Measurements from ENCODE around the gene GZMB. TPM values are rescaled to one million over a fixed set of nuclear protein-coding genes. Genes with fewer than 3 reads are reported as not detected.
A peak's percentile ranks its signal among the peaks of the same experiment; 100 is the strongest.
"Not testable (repeated sequence)": the region's sequence is repeated elsewhere in the genome, so short reads cannot be mapped to it uniquely, and the experiment has no call there.

GZMB gene
- total and polyA plus RNA-seq, 7 experiments from 2014 or later: 1.00 to 692 (median 3.0) TPM

- Mint-ChIP-seq H3K36me3 (peaks cover 0 to 31% (median 9%) of the 10 kb centered on the region in 5 donors), H3K4me3 (peak overlapping the region in 1 of 10 donors; percentile 17), H3K4me1 (peaks cover 0 to 12% (median 0%) of the 10 kb centered on the region in 7 donors), H3K27me3 (peaks cover 12 to 31% (median 17%) of the 10 kb centered on the region in 5 donors), H3K9me3 (peaks cover 17 to 62% (median 43%) of the 10 kb centered on the region in 11 donors), H3K27ac (no peak overlapping the region)
- Histone ChIP-seq H3K27ac (ENCODE audit: low read depth, low read length) (no peak overlapping the region), H3K4me3 (ENCODE audit: low read length) (no peak overlapping the region), H3K27me3 (ENCODE audit: control insufficient read depth in 2 of 2, insufficient read depth in 2 of 2, low read length in 2 of 2) (no peaks in the 10 kb centered on the region), H3K36me3 (ENCODE audit: control insufficient read depth in 2 of 3, insufficient read depth in 3 of 3, low read length in 3 of 3) (no peaks in the 10 kb centered on the region), H3K9me3 (ENCODE audit: control insufficient read depth in 2 of 3, low read length in 3 of 3) (peaks cover 0 to 7% (median 0%) of the 10 kb centered on the region in 3 experiments), H3K4me1 (ENCODE audit: control insufficient read depth in 2 of 2, insufficient read depth in 2 of 2, low read length in 2 of 2) (no peaks in the 10 kb centered on the region)
- ATAC-seq (no peak), DNase-seq (no peak)
- intact Hi-C loops (cut with micrococcal nuclease): no loop called here
- CTCF ChIA-PET: no interaction called here
- POLR2A ChIA-PET: no interaction called here
Measured at GRCh38 chr14:24595073-24595808, 38.7 kb downstream of the GZMB start.

- intact Hi-C loops (cut with micrococcal nuclease): not testable (repeated sequence)
Measured at GRCh38 chr14:24591004-24591403, 43.0 kb downstream of the GZMB start.

GRCh38 chr14:24584402-24584801, 49.6 kb downstream of the GZMB start:
- H3K4me3 ChIP-seq (ENCODE audit: low read length); H3K9me3 ChIP-seq (ENCODE audit: control insufficient read depth in 2 of 3, low read length in 3 of 3); H3K36me3 ChIP-seq (ENCODE audit: control insufficient read depth in 2 of 3, insufficient read depth in 3 of 3, low read length in 3 of 3); H3K4me3 Mint-ChIP-seq; intact Hi-C loops (cut with micrococcal nuclease); H3K4me1 Mint-ChIP-seq; H3K27ac ChIP-seq (ENCODE audit: low read depth, low read length); POLR2A ChIA-PET; DNase-seq; ATAC-seq; H3K4me1 ChIP-seq (ENCODE audit: control insufficient read depth in 2 of 2, insufficient read depth in 2 of 2, low read length in 2 of 2); CTCF ChIA-PET; H3K27me3 ChIP-seq (ENCODE audit: control insufficient read depth in 2 of 2, insufficient read depth in 2 of 2, low read length in 2 of 2); H3K27ac Mint-ChIP-seq: not testable (repeated sequence)
- Mint-ChIP-seq H3K27me3 (peaks cover 0 to 28% (median 0%) of the 10 kb centered on the region in 5 donors), H3K36me3 (peaks cover 0 to 11% (median 0%) of the 10 kb centered on the region in 5 donors), H3K9me3 (peaks cover 3 to 30% (median 13%) of the 10 kb centered on the region in 11 donors)

More at GRCh38 chr14:24591004-24591403, 43.0 kb downstream of the GZMB start:
- H3K9me3 Mint-ChIP-seq: peaks cover 13 to 45% (median 27%) of the 10 kb centered on the region in 11 donors
- H3K27me3 ChIP-seq (ENCODE audit: control insufficient read depth in 2 of 2, insufficient read depth in 2 of 2, low read length in 2 of 2); H3K27ac ChIP-seq (ENCODE audit: low read depth, low read length); POLR2A ChIA-PET; H3K9me3 ChIP-seq (ENCODE audit: control insufficient read depth in 2 of 3, low read length in 3 of 3); H3K4me3 ChIP-seq (ENCODE audit: low read length); DNase-seq; H3K36me3 ChIP-seq (ENCODE audit: control insufficient read depth in 2 of 3, insufficient read depth in 3 of 3, low read length in 3 of 3); H3K4me1 ChIP-seq (ENCODE audit: control insufficient read depth in 2 of 2, insufficient read depth in 2 of 2, low read length in 2 of 2); H3K27ac Mint-ChIP-seq; CTCF ChIA-PET; ATAC-seq; H3K4me1 Mint-ChIP-seq; H3K4me3 Mint-ChIP-seq: not testable (repeated sequence)
- peaks cover 0 to 10% (median 4%) of the 10 kb centered on the region in 5 donors for H3K36me3 Mint-ChIP-seq
- peaks cover 7 to 39% (median 20%) of the 10 kb centered on the region in 5 donors for H3K27me3 Mint-ChIP-seq

Other genes with a start within 250 kb of the GZMB start
- 1 to 10 TPM in 1 of 5 experiments, under 1 TPM in 4; 0.08 to 1.3 (median 0.11) TPM for gene NYNRIN, start 235.2 kb downstream of the GZMB start, total RNA-seq
- gene NYNRIN, start 235.2 kb downstream of the GZMB start, polyA plus RNA-seq: not detected
- gene CBLN3, start 204.5 kb downstream of the GZMB start, total RNA-seq: 10 to 100 TPM in 1 of 5 experiments, 1 to 10 TPM in 4; 2.0 to 13.9 (median 2.9) TPM
- under 1 TPM in 1 of 2 donors, not detected in 1; 0.24 TPM for gene CBLN3, start 204.5 kb downstream of the GZMB start, polyA plus RNA-seq
- 100 to 1,000 TPM in 4 of 5 experiments, 10 to 100 TPM in 1; 96.9 to 139 (median 129) TPM for gene KHNYN, start 204.2 kb downstream of the GZMB start, total RNA-seq
- 10 to 100 TPM; 12.7 to 18.9 TPM for gene KHNYN, start 204.2 kb downstream of the GZMB start, polyA plus RNA-seq
- gene SDR39U1, start 191.4 kb downstream of the GZMB start, total RNA-seq: 100 to 1,000 TPM in 2 of 5 experiments, 10 to 100 TPM in 3; 64.7 to 137 (median 96.2) TPM
- 100 to 1,000 TPM in 1 of 2 donors, 10 to 100 TPM in 1; 91.8 to 104 TPM for gene SDR39U1, start 191.4 kb downstream of the GZMB start, polyA plus RNA-seq
- gene CMA1, start 125.9 kb downstream of the GZMB start, total RNA-seq: under 1 TPM in 1 of 5 experiments, not detected in 4; 0.56 TPM
- not detected for gene CMA1, start 125.9 kb downstream of the GZMB start, polyA plus RNA-seq
- 1 to 10 TPM in 1 of 5 experiments, not detected in 4; 7.6 TPM for gene CTSG, start 57.9 kb downstream of the GZMB start, total RNA-seq
- gene CTSG, start 57.9 kb downstream of the GZMB start, polyA plus RNA-seq: not detected
- gene GZMH, start 24.5 kb downstream of the GZMB start, total RNA-seq: 10 to 100 TPM in 1 of 5 experiments, 1 to 10 TPM in 3, under 1 TPM in 1; 0.70 to 67.6 (median 5.9) TPM
- 1 to 10 TPM in 1 of 2 donors, under 1 TPM in 1; 0.83 to 1.6 TPM for gene GZMH, start 24.5 kb downstream of the GZMB start, polyA plus RNA-seq

Data from naive thymus-derived CD4-positive, alpha-beta T cell (primary cell).